ENCODE measurements around the gene ESX1.

DNA sequence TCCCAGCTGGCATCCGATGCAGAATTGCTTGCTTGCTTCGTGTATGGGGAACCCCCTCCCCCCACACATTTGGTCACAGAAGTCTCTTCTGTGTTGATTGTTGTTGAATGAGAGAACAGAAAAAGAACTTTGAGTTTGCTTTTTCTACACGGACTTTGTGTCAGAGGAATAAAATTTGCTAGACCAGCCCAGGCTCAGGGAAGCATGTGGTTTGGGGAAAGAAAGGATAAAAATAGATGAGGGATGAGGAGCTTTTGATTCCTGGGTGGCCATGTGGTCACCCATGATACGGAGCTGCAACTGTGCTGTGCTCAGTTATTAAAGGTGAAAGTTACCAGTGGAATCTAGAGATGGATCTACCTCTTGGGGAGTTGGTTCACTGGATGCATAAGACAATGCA lies 34.2 kb upstream of the ESX1 start:
- TF ChIP-seq, protein P1, sequence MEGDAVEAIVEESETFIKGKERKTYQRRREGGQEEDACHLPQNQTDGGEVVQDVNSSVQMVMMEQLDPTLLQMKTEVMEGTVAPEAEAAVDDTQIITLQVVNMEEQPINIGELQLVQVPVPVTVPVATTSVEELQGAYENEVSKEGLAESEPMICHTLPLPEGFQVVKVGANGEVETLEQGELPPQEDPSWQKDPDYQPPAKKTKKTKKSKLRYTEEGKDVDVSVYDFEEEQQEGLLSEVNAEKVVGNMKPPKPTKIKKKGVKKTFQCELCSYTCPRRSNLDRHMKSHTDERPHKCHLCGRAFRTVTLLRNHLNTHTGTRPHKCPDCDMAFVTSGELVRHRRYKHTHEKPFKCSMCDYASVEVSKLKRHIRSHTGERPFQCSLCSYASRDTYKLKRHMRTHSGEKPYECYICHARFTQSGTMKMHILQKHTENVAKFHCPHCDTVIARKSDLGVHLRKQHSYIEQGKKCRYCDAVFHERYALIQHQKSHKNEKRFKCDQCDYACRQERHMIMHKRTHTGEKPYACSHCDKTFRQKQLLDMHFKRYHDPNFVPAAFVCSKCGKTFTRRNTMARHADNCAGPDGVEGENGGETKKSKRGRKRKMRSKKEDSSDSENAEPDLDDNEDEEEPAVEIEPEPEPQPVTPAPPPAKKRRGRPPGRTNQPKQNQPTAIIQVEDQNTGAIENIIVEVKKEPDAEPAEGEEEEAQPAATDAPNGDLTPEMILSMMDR (IDR thresholded peaks at IDR 0.05), result no peak
- TF ChIP-seq POLR2A (IDR thresholded peaks at IDR 0.05), result no peak
- TF ChIP-seq POLR2AphosphoS5 (IDR thresholded peaks at IDR 0.05), result no peak
- no peak for TF ChIP-seq EP300 (IDR thresholded peaks at IDR 0.05)

Measured in sigmoid colon (tissue), 4 donors.